Measurements from ENCODE around the gene PCDHA8. TPM values are rescaled to one million over a fixed set of nuclear protein-coding genes. Genes with fewer than 3 reads are reported as not detected.
"Not testable (repeated sequence)": the region's sequence is repeated elsewhere in the genome, so short reads cannot be mapped to it uniquely, and the experiment has no call there.

PCDHA8 gene
- total RNA-seq, 1 experiment from 2014 or later: 0.11 TPM

DNA sequence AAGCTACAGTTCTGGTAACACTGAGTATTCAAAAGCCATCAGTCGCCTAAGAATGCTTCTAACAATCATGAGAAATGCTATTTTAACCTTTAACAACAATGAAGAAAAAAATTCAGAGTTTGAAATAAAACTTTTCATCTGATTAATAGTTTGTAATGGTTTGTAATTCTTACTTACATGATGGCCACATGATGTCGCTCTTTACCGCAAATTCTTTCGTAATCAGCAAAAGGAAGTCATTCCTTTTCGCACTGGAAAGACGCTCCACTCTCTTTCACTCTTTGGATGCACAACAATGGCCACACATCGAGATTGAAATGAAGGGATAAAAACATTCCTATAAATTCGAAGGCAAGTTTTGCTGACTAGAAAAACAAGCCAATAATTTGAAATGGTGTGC, 7.0 kb upstream of the PCDHA8 start, which contains the start of gene PCDHA7:
Gene PCDHA7, plus strand, starts transcription at position 277 of the 400 bp plus-strand sequence. Its CDS starts 115 bp downstream, at position 392.
- ChIA-PET POLR2A (ENCODE audit: unreplicated experiment) (no interaction called here), CTCF (no interaction called here)
- Histone ChIP-seq H3K27me3 (ENCODE audit: low read length) (no peaks in the 10 kb centered on the region), H3K27ac (ENCODE audit: low read length) (no peak within 1 kb of the TSS), H3F3A (ENCODE audit: low read length, unreplicated experiment) (no peaks in the 10 kb centered on the region), H4K20me1 (ENCODE audit: low read length) (no peaks in the 10 kb centered on the region), H2AFZ (ENCODE audit: low read length) (no peak within 1 kb of the TSS), H3K4me3 (ENCODE audit: low read length) (no peak within 1 kb of the TSS), H3K4me1 (ENCODE audit: insufficient read depth, low read length) (no peaks in the 10 kb centered on the region), H3K36me3 (ENCODE audit: low read depth, low read length) (no peaks in the 10 kb centered on the region), H3K79me2 (ENCODE audit: low read length) (no peaks in the 10 kb centered on the region), H3K9me3 (ENCODE audit: low read length) (no peaks in the 10 kb centered on the region), H3K4me2 (ENCODE audit: low read length) (no peak within 1 kb of the TSS), H3K9ac (ENCODE audit: low read length) (no peak within 1 kb of the TSS), H3K9me2 (replicated peaks; ENCODE audit: low read length) (no peaks in the 10 kb centered on the region)
- intact Hi-C loops (cut with micrococcal nuclease): no loop called here
- BruUV-seq (replicated peaks): no TSS peak
- ATAC-seq (no peak), DNase-seq (no peak)
- TF ChIP-seq EZH2phosphoT487 (IDR thresholded peaks at IDR 0.05; ENCODE audit: borderline replicate concordance, low read length): no peak
- TF ChIP-seq, protein P1, sequence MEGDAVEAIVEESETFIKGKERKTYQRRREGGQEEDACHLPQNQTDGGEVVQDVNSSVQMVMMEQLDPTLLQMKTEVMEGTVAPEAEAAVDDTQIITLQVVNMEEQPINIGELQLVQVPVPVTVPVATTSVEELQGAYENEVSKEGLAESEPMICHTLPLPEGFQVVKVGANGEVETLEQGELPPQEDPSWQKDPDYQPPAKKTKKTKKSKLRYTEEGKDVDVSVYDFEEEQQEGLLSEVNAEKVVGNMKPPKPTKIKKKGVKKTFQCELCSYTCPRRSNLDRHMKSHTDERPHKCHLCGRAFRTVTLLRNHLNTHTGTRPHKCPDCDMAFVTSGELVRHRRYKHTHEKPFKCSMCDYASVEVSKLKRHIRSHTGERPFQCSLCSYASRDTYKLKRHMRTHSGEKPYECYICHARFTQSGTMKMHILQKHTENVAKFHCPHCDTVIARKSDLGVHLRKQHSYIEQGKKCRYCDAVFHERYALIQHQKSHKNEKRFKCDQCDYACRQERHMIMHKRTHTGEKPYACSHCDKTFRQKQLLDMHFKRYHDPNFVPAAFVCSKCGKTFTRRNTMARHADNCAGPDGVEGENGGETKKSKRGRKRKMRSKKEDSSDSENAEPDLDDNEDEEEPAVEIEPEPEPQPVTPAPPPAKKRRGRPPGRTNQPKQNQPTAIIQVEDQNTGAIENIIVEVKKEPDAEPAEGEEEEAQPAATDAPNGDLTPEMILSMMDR (conservative IDR thresholded peaks at IDR 0.05; ENCODE audit: low read depth, low read length): no peak
- no peak for TF ChIP-seq EZH2 (IDR thresholded peaks at IDR 0.05; ENCODE audit: low read length, unreplicated experiment)

DNA sequence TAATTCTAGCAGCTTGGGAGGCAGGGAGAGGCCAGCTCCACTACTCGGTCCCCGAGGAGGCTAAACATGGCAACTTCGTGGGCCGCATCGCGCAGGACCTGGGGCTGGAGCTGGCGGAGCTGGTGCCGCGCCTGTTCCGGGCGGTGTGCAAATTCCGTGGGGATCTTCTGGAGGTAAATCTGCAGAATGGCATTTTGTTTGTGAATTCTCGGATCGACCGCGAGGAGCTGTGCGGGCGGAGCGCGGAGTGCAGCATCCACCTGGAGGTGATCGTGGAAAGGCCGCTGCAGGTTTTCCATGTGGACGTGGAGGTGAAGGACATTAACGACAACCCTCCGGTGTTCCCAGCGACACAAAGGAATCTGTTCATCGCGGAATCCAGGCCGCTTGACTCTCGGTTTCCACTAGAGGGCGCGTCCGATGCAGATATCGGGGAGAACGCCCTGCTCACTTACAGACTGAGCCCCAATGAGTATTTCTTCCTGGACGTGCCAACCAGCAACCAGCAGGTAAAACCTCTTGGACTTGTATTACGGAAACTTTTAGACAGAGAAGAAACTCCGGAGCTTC, 6.5 kb upstream of the PCDHA8 start:
- H3K27me3 ChIP-seq (ENCODE audit: low read length); H3K9ac ChIP-seq (ENCODE audit: low read length); POLR2A ChIA-PET (ENCODE audit: unreplicated experiment); H3K27ac ChIP-seq (ENCODE audit: low read length); BruUV-seq (replicated peaks); H3K36me3 ChIP-seq (ENCODE audit: low read depth, low read length); intact Hi-C loops (cut with micrococcal nuclease); H3K4me3 ChIP-seq (ENCODE audit: low read length); H3K9me2 ChIP-seq (replicated peaks; ENCODE audit: low read length); DNase-seq; CTCF ChIA-PET; ATAC-seq; H4K20me1 ChIP-seq (ENCODE audit: low read length); H3K4me1 ChIP-seq (ENCODE audit: insufficient read depth, low read length); H3F3A ChIP-seq (ENCODE audit: low read length, unreplicated experiment); H3K4me2 ChIP-seq (ENCODE audit: low read length); H3K79me2 ChIP-seq (ENCODE audit: low read length); H2AFZ ChIP-seq (ENCODE audit: low read length); H3K9me3 ChIP-seq (ENCODE audit: low read length): not testable (repeated sequence)

DNA sequence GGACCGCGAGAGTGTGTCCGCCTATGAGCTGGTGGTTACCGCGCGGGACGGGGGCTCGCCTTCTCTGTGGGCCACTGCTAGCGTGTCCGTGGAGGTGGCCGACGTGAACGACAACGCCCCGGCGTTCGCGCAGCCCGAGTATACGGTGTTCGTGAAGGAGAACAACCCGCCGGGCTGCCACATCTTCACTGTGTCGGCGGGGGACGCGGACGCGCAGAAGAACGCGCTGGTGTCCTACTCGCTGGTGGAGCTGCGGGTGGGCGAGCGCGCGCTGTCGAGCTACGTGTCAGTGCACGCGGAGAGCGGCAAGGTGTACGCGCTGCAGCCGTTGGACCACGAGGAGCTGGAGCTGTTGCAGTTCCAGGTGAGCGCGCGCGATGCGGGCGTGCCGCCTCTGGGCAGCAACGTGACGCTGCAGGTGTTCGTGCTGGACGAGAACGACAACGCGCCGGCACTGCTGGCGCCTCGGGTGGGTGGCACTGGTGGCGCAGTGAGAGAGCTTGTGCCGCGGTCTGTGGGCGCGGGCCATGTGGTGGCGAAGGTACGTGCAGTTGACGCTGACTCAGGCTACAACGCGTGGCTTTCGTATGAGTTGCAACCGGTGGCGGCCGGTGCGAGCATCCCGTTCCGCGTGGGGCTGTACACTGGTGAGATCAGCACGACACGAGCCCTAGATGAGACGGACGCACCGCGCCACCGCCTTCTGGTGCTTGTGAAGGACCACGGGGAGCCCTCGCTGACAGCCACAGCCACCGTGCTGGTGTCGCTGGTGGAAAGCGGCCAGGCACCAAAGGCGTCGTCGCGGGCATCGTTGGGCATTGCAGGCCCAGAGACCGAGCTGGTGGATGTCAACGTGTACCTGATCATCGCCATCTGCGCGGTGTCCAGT, 5.1 kb upstream of the PCDHA8 start:
- no peaks in the 10 kb centered on the region for H3F3A ChIP-seq (ENCODE audit: low read length, unreplicated experiment)
- no peaks in the 10 kb centered on the region for H3K9me3 ChIP-seq (ENCODE audit: low read length)
- CTCF ChIA-PET: no interaction called here
- POLR2A ChIA-PET (ENCODE audit: unreplicated experiment): no interaction called here
- no peak overlapping the region for H3K4me2 ChIP-seq (ENCODE audit: low read length)
- no peak for ATAC-seq
- no peak overlapping the region for H3K4me3 ChIP-seq (ENCODE audit: low read length)
- no peak for DNase-seq
- H3K36me3 ChIP-seq (ENCODE audit: low read depth, low read length): no peaks in the 10 kb centered on the region
- intact Hi-C loops (cut with micrococcal nuclease): no loop called here
- H3K27me3 ChIP-seq (ENCODE audit: low read length): no peaks in the 10 kb centered on the region
- no peak for TF ChIP-seq EZH2 (IDR thresholded peaks at IDR 0.05; ENCODE audit: low read length, unreplicated experiment)
- TF ChIP-seq EZH2phosphoT487 (IDR thresholded peaks at IDR 0.05; ENCODE audit: borderline replicate concordance, low read length): no peak
- TF ChIP-seq, protein P1 (conservative IDR thresholded peaks at IDR 0.05; ENCODE audit: low read depth, low read length): no peak
- H2AFZ ChIP-seq (ENCODE audit: low read length): no peak overlapping the region
- no peaks in the 10 kb centered on the region for H3K9me2 ChIP-seq (replicated peaks; ENCODE audit: low read length)
- no peaks in the 10 kb centered on the region for H4K20me1 ChIP-seq (ENCODE audit: low read length)
- no TSS peak for BruUV-seq (replicated peaks)
- no peak overlapping the region for H3K27ac ChIP-seq (ENCODE audit: low read length)
- H3K9ac ChIP-seq (ENCODE audit: low read length): no peak overlapping the region
- H3K4me1 ChIP-seq (ENCODE audit: insufficient read depth, low read length): no peaks in the 10 kb centered on the region
- H3K79me2 ChIP-seq (ENCODE audit: low read length): no peaks in the 10 kb centered on the region
